IMR-90 (cell line): ENCODE data around the gene PRR29. TPM values are rescaled to one million over a fixed set of nuclear protein-coding genes. Genes with fewer than 3 reads are reported as not detected.

Experiments
- ATAC-seq: fragments of 200-7000 bp; cut with Tn5 transposase; 2 replicates; pipeline ENCODE4 v1.9.1; 2020; ENCODE audit warnings: low read depth, mild to moderate bottlenecking, moderate library complexity
- BruUV-seq: library from RNA; stranded (reverse); fragments of 400-500 nt; replicated peaks from 2 replicates; lab custom pipeline; 2021; lab: Mats Ljungman, UMichigan
- CTCF ChIA-PET: fragments of 300-600 bp; formaldehyde crosslinking; extraction: SDS; loops from one replicate; lab custom pipeline; 2021; ENCODE audit warnings: antibody characterized with exemption; lab: Yijun Ruan, JAX
- POLR2A ChIA-PET: fragments of 300-600 bp; sonication (Branson Sonifier 250); formaldehyde crosslinking; loops from one replicate; lab custom pipeline; 2022; ENCODE audit warnings: antibody characterized with exemption; ENCODE audit not compliant: unreplicated experiment; lab: Charles Lee
- DNase-seq: peaks from one replicate; pipeline ENCODE4 v3.0.0; 2013
- H2AFZ ChIP-seq: replicated peaks from 2 replicates; pipeline ENCODE3; 2013; ENCODE audit warnings: low read length, mild to moderate bottlenecking; ENCODE audit not compliant: poor library complexity
- H2AK5ac ChIP-seq: 2 replicates; pipeline ENCODE4 v1.6.1; 2013; ENCODE audit warnings: low read depth, low read length, inconsistent platforms
- H2AK9ac ChIP-seq: replicated peaks from 2 replicates; pipeline ENCODE3; 2013; ENCODE audit warnings: mild to moderate bottlenecking, low read depth, low read length, moderate library complexity; ENCODE audit not compliant: poor library complexity
- H2BK120ac ChIP-seq: 2 replicates; pipeline ENCODE4 v1.6.1; 2013; ENCODE audit warnings: low read depth, low read length, inconsistent platforms
- H2BK15ac ChIP-seq: 3 replicates; pipeline ENCODE4 v1.6.1; 2013; ENCODE audit warnings: low read depth, low read length, inconsistent platforms
- H2BK20ac ChIP-seq: 2 replicates; pipeline ENCODE4 v1.6.1; 2013; ENCODE audit warnings: low read depth, mild to moderate bottlenecking, inconsistent platforms, low read length, moderate library complexity
- H2BK5ac ChIP-seq: 2 replicates; pipeline ENCODE4 v1.6.1; 2013; ENCODE audit warnings: mild to moderate bottlenecking, low read depth, low read length, inconsistent platforms; ENCODE audit not compliant: poor library complexity, severe bottlenecking
- H3K14ac ChIP-seq: replicated peaks from 2 replicates; pipeline ENCODE4 v1.6.1; 2013; ENCODE audit warnings: low read depth, low read length, inconsistent platforms
- H3K18ac ChIP-seq: 2 replicates; pipeline ENCODE4 v1.6.1; 2013; ENCODE audit warnings: low read depth, low read length, control low read depth
- H3K23ac ChIP-seq: 2 replicates; pipeline ENCODE4 v1.6.1; 2013; ENCODE audit warnings: low read depth, low read length, inconsistent platforms
- H3K27ac ChIP-seq: 2 replicates; pipeline ENCODE4 v1.5.1; 2013; ENCODE audit warnings: mild to moderate bottlenecking, control low read depth, low read length; ENCODE audit not compliant: insufficient read depth
- H3K27me3 ChIP-seq: 2 replicates; pipeline ENCODE4 v1.6.1; 2013; ENCODE audit warnings: low read length; ENCODE audit not compliant: control insufficient read depth, insufficient read depth
- H3K36me3 ChIP-seq: 2 replicates; pipeline ENCODE4 v1.6.1; 2013; ENCODE audit warnings: low read length, mixed read lengths; ENCODE audit not compliant: control insufficient read depth, insufficient read depth
- H3K4ac ChIP-seq: 2 replicates; pipeline ENCODE4 v1.6.1; 2013; ENCODE audit warnings: low read depth, low read length, inconsistent platforms
- H3K4me1 ChIP-seq: 2 replicates; pipeline ENCODE4 v1.6.1; 2013; ENCODE audit warnings: low read length, mixed read lengths; ENCODE audit not compliant: control insufficient read depth, insufficient read depth
- H3K4me2 ChIP-seq: 2 replicates; pipeline ENCODE4 v1.6.1; 2013; ENCODE audit warnings: low read depth, mild to moderate bottlenecking, control low read depth, low read length, moderate library complexity
- H3K4me3 ChIP-seq: 2 replicates; pipeline ENCODE4 v1.5.1; 2013; ENCODE audit warnings: low read depth, mild to moderate bottlenecking, control low read depth, low read length, moderate library complexity; ENCODE audit not compliant: insufficient read depth
- H3K56ac ChIP-seq: 2 replicates; pipeline ENCODE4 v1.6.1; 2013; ENCODE audit warnings: low read length, inconsistent platforms; ENCODE audit not compliant: insufficient read depth; ENCODE audit errors: extremely low read depth
- H3K79me1 ChIP-seq, 2 experiments: 2 replicates each; pipeline ENCODE4 v1.6.1; 2013; ENCODE audit warnings: low read length in 2 of 2, inconsistent platforms in 1 of 2, low read depth in 1 of 2
- H3K9ac ChIP-seq: 2 replicates; pipeline ENCODE4 v1.6.1; 2013; ENCODE audit warnings: low read depth, low read length, control low read depth
- H3K9me1 ChIP-seq: 2 replicates; pipeline ENCODE4 v1.6.1; 2013; ENCODE audit warnings: low read length, inconsistent platforms; ENCODE audit not compliant: insufficient read depth
- H3K9me3 ChIP-seq: 2 replicates; pipeline ENCODE4 v1.6.1; 2013; ENCODE audit warnings: low read length; ENCODE audit not compliant: control insufficient read depth, insufficient read depth
- H4K20me1 ChIP-seq: 2 replicates; pipeline ENCODE4 v1.6.1; 2013; ENCODE audit warnings: low read length, inconsistent platforms; ENCODE audit not compliant: insufficient read depth
- H4K5ac ChIP-seq: 2 replicates; pipeline ENCODE4 v1.6.1; 2013; ENCODE audit warnings: mild to moderate bottlenecking, low read depth, low read length, control low read depth
- H4K8ac ChIP-seq, 2 experiments: 2 replicates each; pipeline ENCODE4 v1.6.1; 2013; ENCODE audit warnings: low read depth in 2 of 2, low read length in 2 of 2, control low read depth in 1 of 2, inconsistent platforms in 1 of 2
- H4K91ac ChIP-seq: 2 replicates; pipeline ENCODE4 v1.6.1; 2013; ENCODE audit warnings: low read depth, low read length, inconsistent platforms; ENCODE audit not compliant: insufficient read depth
- BHLHE40 ChIP-seq: fragments of 150-350 bp; IDR thresholded peaks from 2 replicates; pipeline ENCODE4 v1.6.1; 2016; ENCODE audit warnings: mild to moderate bottlenecking, low read depth, low read length
- CEBPB ChIP-seq: IDR thresholded peaks from 2 replicates; pipeline ENCODE4 v1.6.1; 2012; ENCODE audit warnings: low read depth, low read length, improper control_type of control experiment
- CHD1 ChIP-seq: IDR thresholded peaks from 2 replicates; pipeline ENCODE4 v1.6.1; 2012; ENCODE audit warnings: low read depth, low read length, improper control_type of control experiment
- CTCF ChIP-seq: conservative IDR thresholded peaks from 2 replicates; pipeline ENCODE4 v1.5.1; 2012; ENCODE audit warnings: mild to moderate bottlenecking, low read depth, low read length, improper control_type of control experiment
- ELK1 ChIP-seq: fragments of 150-350 bp; IDR thresholded peaks from 2 replicates; pipeline ENCODE4 v1.6.1; 2016; ENCODE audit warnings: low read depth, mild to moderate bottlenecking, low read length, moderate library complexity, borderline replicate concordance
- FOS ChIP-seq: fragments of 150-350 bp; IDR thresholded peaks from 2 replicates; pipeline ENCODE4 v1.6.1; 2016; ENCODE audit warnings: low read depth, low read length
- MAFK ChIP-seq: IDR thresholded peaks from 2 replicates; pipeline ENCODE4 v1.6.1; 2012; ENCODE audit warnings: low read depth, low read length, improper control_type of control experiment
- MAZ ChIP-seq: IDR thresholded peaks from 2 replicates; pipeline ENCODE4 v1.6.1; 2012; ENCODE audit warnings: low read depth, mild to moderate bottlenecking, low read length, improper control_type of control experiment, moderate library complexity, borderline replicate concordance
- MXI1 ChIP-seq: IDR thresholded peaks from 2 replicates; pipeline ENCODE4 v1.6.1; 2012; ENCODE audit warnings: low read depth, mild to moderate bottlenecking, low read length, moderate library complexity, borderline replicate concordance
- NFE2L2 ChIP-seq: fragments of 150-350 bp; IDR thresholded peaks from 2 replicates; pipeline ENCODE4 v1.6.1; 2016; ENCODE audit warnings: low read depth, mild to moderate bottlenecking, low read length
- POLR2A ChIP-seq: IDR thresholded peaks from 2 replicates; pipeline ENCODE4 v1.6.1; 2012; ENCODE audit warnings: mild to moderate bottlenecking, low read depth, low read length
- RAD21 ChIP-seq: IDR thresholded peaks from 2 replicates; pipeline ENCODE4 v1.6.1; 2012; ENCODE audit warnings: low read length, improper control_type of control experiment
- RCOR1 ChIP-seq: IDR thresholded peaks from 2 replicates; pipeline ENCODE4 v1.6.1; 2012; ENCODE audit warnings: mild to moderate bottlenecking, low read length, improper control_type of control experiment; ENCODE audit not compliant: insufficient replicate concordance
- RFX5 ChIP-seq: IDR thresholded peaks from 2 replicates; pipeline ENCODE4 v1.8.0; 2012; ENCODE audit warnings: low read depth, mild to moderate bottlenecking, low read length, moderate library complexity
- SMC3 ChIP-seq: fragments of 150-350 bp; IDR thresholded peaks from 2 replicates; pipeline ENCODE4 v1.6.1; 2016; ENCODE audit warnings: low read depth, mild to moderate bottlenecking, antibody characterized with exemption, low read length, moderate library complexity
- WGBS, 2 experiments: methylation state at CpG; one replicate each; pipeline versions ENCODE4 v1.1.5 to v1.1.7; 2013; ENCODE audit warnings: missing lambda C conversion rate in 2 of 2; ENCODE audit not compliant: insufficient read length in 1 of 2; ENCODE audit errors: extremely low coverage in 2 of 2; 5-methylcytosine and 5-hydroxymethylcytosine counted together
- dilution Hi-C: fragments of 300-500 bp; cut with HindIII; formaldehyde crosslinking; loops from one replicate; pipeline ENCODE4 v1.14.3; 2018; ENCODE audit warnings: low sequenced_read_pairs; ENCODE audit not compliant: unreplicated experiment
- in situ Hi-C: fragments of 300-500 bp; cut with MboI; formaldehyde crosslinking; loops from 3 replicates; pipeline ENCODE4 v1.14.3; 2019; ENCODE audit warnings: low sequenced_read_pairs, inconsistent platforms, mixed read lengths
- intact Hi-C: fragments of 100-400 bp; cut with micrococcal nuclease; formaldehyde crosslinking; loops from 2 replicates; pipeline ENCODE4 v1.10.0; 2022
- polyA plus RNA-seq, 3 experiments: library from polyadenylated mRNA; depleted of rRNA; stranded (reverse); fragments of >200 nt; gene quantifications; 2 replicates each; pipeline ENCODE4 v1.2.3, GENCODE V29; 2012; ENCODE audit warnings: low replicate concordance in 1 of 3
- total RNA-seq: library from RNA; depleted of rRNA; stranded (reverse); fragments of >200 nt; gene quantifications from 2 replicates; pipeline ENCODE4 v1.2.3, GENCODE V29; 2012
- TF ChIP-seq, protein P1 (sequence below): fragments of 150-350 bp; IDR thresholded peaks from 2 replicates; pipeline ENCODE4 v1.6.1; 2017; ENCODE audit warnings: mild to moderate bottlenecking, antibody characterized with exemption, low read length, low read depth

Gene PRR29
- total and polyA plus RNA-seq, 2 of the 4 experiments (the other 2 are of a cell fraction), result under 0.01 to 0.17 TPM

DNA sequence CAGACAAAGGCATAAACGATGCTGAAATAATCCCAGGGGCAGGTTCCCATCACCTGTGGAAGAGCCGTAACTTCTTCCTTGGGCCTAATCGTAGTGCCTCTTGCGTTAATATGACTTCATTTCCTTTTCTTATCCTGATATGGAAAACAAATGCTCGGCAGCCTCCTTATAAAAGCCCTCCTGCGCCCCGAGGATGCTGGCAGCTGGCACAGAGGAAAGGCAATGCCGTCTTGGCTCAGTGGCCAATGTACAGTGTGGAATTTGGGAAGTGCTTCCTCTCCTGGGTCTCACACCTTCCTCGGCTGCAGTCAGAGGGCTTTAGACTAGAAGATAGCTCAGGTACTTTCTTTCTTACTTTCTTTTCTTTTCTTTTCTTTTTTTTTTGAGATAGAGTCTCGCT, 28.9 kb upstream of the PRR29 start:
- Histone ChIP-seq H3K18ac (no peak overlapping the region), H3K9me1 (peaks cover 11% of the 10 kb centered on the region), H3K36me3 (no peaks in the 10 kb centered on the region), H4K8ac (no peak overlapping the region), H2AK5ac (no peak overlapping the region), H3K9ac (no peak overlapping the region), H2BK5ac (no peak overlapping the region), H3K27ac (no peak overlapping the region), H3K27me3 (peaks cover 20% of the 10 kb centered on the region), H3K4ac (no peak overlapping the region), H3K23ac (no peak overlapping the region), H2AK9ac (no peak overlapping the region), H4K20me1 (peaks cover 1% of the 10 kb centered on the region; the same call in 1 of the 2 replicates), H4K91ac (no peak overlapping the region), H3K79me1 (no peaks in the 10 kb centered on the region), H3K4me1 (peaks cover 6% of the 10 kb centered on the region), H3K4me3 (no peak overlapping the region), H4K5ac (no peak overlapping the region), H3K9me3 (no peaks in the 10 kb centered on the region), H2BK15ac (no peak overlapping the region), H3K4me2 (no peak overlapping the region), H2BK120ac (no peak overlapping the region), H2AFZ (no peak overlapping the region), H3K56ac (no peak overlapping the region), H3K14ac (no peak overlapping the region), H2BK20ac (no peak overlapping the region)
- in situ Hi-C loops (no loop called here), dilution Hi-C loops (no loop called here), intact Hi-C loops (no loop called here)
- no TSS peak for BruUV-seq
- no peak for DNase-seq
- TF ChIP-seq MAZ (no peak), CEBPB (no peak), MAFK (no peak), NFE2L2 (no peak), CHD1 (no peak), SMC3 (no peak), FOS (no peak), RCOR1 (no peak), BHLHE40 (no peak), CTCF (no peak), MXI1 (no peak), RFX5 (no peak), ELK1 (no peak), RAD21 (no peak), POLR2A (no peak)
- TF ChIP-seq, protein P1, sequence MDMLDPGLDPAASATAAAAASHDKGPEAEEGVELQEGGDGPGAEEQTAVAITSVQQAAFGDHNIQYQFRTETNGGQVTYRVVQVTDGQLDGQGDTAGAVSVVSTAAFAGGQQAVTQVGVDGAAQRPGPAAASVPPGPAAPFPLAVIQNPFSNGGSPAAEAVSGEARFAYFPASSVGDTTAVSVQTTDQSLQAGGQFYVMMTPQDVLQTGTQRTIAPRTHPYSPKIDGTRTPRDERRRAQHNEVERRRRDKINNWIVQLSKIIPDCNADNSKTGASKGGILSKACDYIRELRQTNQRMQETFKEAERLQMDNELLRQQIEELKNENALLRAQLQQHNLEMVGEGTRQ, result no peak
- ChIA-PET POLR2A (no interaction called here), CTCF (no interaction called here)
- no peak for ATAC-seq
- WGBS, 2 experiments, result 100% methylated on average over 1 of the region's 10 CpGs; no CpG with 5 or more reads in 1 of the 2 experiments
